Right lobe of liver (tissue), 6 donors: ENCODE measurements around the gene LYSMD4. TPM values are rescaled to one million over a fixed set of nuclear protein-coding genes. Genes with fewer than 3 reads are reported as not detected.
A peak's percentile ranks its signal among the peaks of the same experiment; 100 is the strongest.
"Not testable (repeated sequence)": the region's sequence is repeated elsewhere in the genome, so short reads cannot be mapped to it uniquely, and the experiment has no call there.

Experiments
- ATAC-seq, 4 donors: fragments of 200-7000 bp; cut with Tn5 transposase; one replicate each; pipeline ENCODE4 v1.9.1; 2020; ENCODE audit warnings: mild to moderate bottlenecking in 4 of 4, moderate library complexity in 4 of 4
- DNase-seq, 3 donors: peaks; one replicate each; pipeline ENCODE4 v3.0.0-alpha.2; 2020
- H3K27ac ChIP-seq, 3 donors: fragments of 200-600 bp; one replicate each; pipeline ENCODE4 v1.8.0; 2022
- H3K27me3 ChIP-seq, 2 donors: fragments of 200-600 bp; one replicate each; pipeline ENCODE4 v1.8.0; 2022
- H3K36me3 ChIP-seq, 4 donors: fragments of 200-600 bp; sonication (generic) in 1 of 4; one replicate each; pipeline versions ENCODE4 v1.5.1 to v1.8.0; 2017 to 2022; ENCODE audit warnings: control low read depth in 1 of 4
- H3K4me1 ChIP-seq, 4 donors: fragments of 200-600 bp; sonication (generic) in 1 of 4; one replicate each; pipeline versions ENCODE4 v1.5.1 to v1.8.0; 2017 to 2022; ENCODE audit warnings: control low read depth in 1 of 4
- H3K4me3 ChIP-seq, 3 donors: fragments of 200-600 bp; one replicate each; pipeline ENCODE4 v1.8.0; 2022
- H3K9me3 ChIP-seq, 4 donors: fragments of 200-600 bp; sonication (generic) in 1 of 4; one replicate each; pipeline versions ENCODE4 v1.5.1 to v1.8.0; 2017 to 2022; ENCODE audit warnings: control low read depth in 1 of 4
- POLR2A ChIP-seq: fragments of 450-650 bp; IDR thresholded peaks from one replicate; pipeline ENCODE4 v1.6.1; 2017; ENCODE audit warnings: antibody characterized with exemption, mild to moderate bottlenecking
- WGBS: methylation state at CpG from one replicate; pipeline ENCODE4 v1.1.6; 2018; ENCODE audit warnings: low coverage, low lambda C conversion rate; ENCODE audit not compliant: insufficient coverage; ENCODE audit errors: missing lambda C conversion rate; 5-methylcytosine and 5-hydroxymethylcytosine counted together
- intact Hi-C, 2 donors: fragments of 100-400 bp; cut with DNase I; formaldehyde crosslinking; loops; one replicate each; pipeline versions ENCODE4 v1.11.2 to v1.14.1; 2022
- total RNA-seq, 6 experiments: library from RNA; depleted of rRNA in 2 of 6; stranded (reverse); fragments of >200 nt in 2 of 6; fragmentation: NEBNext Ultra II Directional in 3 of 6; extraction: Animal tissue kit (Norgen Biotek cat#: 25700) in 3 of 6; gene quantifications; one replicate each; pipeline versions ENCODE4 v1.1.0 to v1.2.4, GENCODE V29; 2016 to 2023
- TF ChIP-seq, protein P1 (sequence below), 4 donors: fragments of 200-600 bp in 3 of 4; fragments of 450-650 bp in 1 of 4; IDR thresholded peaks; one replicate each; pipeline versions ENCODE4 v1.5.1 to v1.8.0; 2016 to 2022; ENCODE audit warnings: antibody characterized with exemption in 4 of 4, mild to moderate bottlenecking in 2 of 4
- donor health status: DM: no; HTN: yes; CAD: no.
- donor health status: DM: no; HTN: no; CAD: no.
- donor health status: DM: no; HTN: no; CAD: no.
- donor health status: DM: no; HTN: yes; CAD: no.
- donor health status: DM: no; HTN: yes; CAD: no.

The LYSMD4 gene
- total RNA-seq, 6 experiments from 2014 or later, result 2.8 to 7.0 (median 5.1) TPM

DNA sequence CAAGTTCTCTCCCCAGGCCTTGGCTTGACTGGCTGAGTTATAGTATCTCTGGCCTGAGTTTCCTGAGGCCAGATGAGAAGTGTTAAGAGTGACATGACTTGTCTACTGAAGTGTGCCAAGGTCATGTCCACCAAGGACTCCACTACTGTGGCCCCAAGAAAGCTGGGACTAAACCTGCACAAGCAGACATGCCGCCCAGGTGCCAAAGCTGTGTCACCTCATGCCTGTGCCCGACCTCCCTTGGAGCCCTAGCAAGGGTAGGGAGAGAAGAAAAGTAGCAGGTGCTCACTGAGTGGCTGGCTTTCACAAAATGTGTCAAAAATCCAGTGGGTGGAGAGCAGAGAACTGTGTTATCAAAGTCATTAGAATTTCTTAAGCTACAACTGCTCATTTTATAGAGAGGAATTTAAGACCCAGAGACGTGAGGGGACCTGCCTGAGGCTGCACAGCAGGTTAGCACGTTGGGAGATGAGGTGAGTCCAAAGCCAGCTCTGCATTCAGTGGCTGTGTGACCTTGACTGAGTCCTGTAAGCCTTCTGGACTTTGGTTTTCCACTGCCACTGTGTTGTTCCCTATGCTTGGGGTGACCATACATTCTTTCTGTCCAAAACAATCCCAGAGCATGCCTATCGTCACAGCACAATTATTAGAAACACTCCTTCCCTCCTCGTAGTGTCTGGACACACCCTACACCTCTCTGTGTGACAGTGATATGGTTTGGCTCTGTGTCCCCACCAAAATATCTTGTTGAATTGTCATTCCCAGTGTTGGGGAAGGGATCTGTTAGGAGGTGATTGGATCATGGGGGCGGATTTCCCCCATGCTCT lies 5.0 kb upstream of the LYSMD4 start:
- Histone ChIP-seq H3K36me3 (no peaks in the 10 kb centered on the region), H3K4me3 (no peak overlapping the region), H3K27ac (no peak overlapping the region), H3K4me1 (peaks cover 0 to 4% (median 0%) of the 10 kb centered on the region in 4 donors), H3K27me3 (no peaks in the 10 kb centered on the region), H3K9me3 (no peaks in the 10 kb centered on the region)
- 59% methylated on average over 7 of the region's 7 CpGs for WGBS
- intact Hi-C loops, result no loop called here
- DNase-seq (no peak), ATAC-seq (no peak)
- TF ChIP-seq, protein P1, sequence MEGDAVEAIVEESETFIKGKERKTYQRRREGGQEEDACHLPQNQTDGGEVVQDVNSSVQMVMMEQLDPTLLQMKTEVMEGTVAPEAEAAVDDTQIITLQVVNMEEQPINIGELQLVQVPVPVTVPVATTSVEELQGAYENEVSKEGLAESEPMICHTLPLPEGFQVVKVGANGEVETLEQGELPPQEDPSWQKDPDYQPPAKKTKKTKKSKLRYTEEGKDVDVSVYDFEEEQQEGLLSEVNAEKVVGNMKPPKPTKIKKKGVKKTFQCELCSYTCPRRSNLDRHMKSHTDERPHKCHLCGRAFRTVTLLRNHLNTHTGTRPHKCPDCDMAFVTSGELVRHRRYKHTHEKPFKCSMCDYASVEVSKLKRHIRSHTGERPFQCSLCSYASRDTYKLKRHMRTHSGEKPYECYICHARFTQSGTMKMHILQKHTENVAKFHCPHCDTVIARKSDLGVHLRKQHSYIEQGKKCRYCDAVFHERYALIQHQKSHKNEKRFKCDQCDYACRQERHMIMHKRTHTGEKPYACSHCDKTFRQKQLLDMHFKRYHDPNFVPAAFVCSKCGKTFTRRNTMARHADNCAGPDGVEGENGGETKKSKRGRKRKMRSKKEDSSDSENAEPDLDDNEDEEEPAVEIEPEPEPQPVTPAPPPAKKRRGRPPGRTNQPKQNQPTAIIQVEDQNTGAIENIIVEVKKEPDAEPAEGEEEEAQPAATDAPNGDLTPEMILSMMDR (IDR thresholded peaks at IDR 0.05), result no peak
- no peak for TF ChIP-seq POLR2A

DNA sequence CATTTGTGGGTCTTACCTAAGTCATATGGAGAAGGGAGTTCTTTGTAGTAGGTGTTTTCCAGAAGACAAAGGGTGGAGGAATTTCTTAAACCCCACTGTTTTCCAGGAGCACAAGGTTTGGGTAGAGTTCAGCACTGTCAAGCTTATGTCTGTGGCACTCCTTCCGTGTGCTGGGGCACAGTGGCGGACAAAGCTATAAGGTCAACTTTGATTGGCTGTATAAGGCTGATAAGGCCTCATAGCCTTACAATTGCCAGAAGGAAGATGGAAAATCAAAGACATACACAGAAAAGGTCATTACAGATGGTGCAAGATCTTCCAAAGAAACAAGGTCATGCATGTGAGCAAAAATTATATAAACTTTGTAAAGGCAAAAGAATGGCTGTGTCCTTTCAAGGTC lies 3.5 kb upstream of the LYSMD4 start:
- DNase-seq (no peak), ATAC-seq (no peak)
- 66% methylated on average over 2 of the region's 2 CpGs for WGBS
- Histone ChIP-seq H3K36me3 (no peaks in the 10 kb centered on the region), H3K4me3 (no peak overlapping the region), H3K27me3 (no peaks in the 10 kb centered on the region), H3K4me1 (peaks cover 0 to 4% (median under 1%) of the 10 kb centered on the region in 4 donors), H3K9me3 (no peaks in the 10 kb centered on the region), H3K27ac (no peak overlapping the region)
- no peak for TF ChIP-seq POLR2A
- TF ChIP-seq, protein P1 (IDR thresholded peaks at IDR 0.05), result no peak
- intact Hi-C loops, result no loop called here

DNA sequence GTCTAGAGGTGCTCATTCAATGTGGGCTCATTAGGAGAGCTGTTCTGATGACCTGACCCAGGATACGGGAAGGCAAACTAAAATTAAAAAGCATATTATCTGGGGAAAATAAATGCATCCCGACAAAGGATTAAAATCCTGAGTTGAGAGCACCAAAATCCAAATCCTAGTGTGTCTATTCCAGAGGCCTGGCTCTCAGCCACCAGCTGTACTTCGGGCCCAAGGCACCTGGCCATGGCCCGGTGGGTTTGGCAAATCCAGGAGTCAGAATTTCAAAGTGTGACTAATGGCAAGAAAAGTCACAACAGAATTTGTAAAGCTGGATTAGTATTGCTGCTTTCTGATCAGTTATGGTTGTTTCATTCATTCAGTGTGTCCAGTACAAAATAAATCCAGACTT lies 2.6 kb upstream of the LYSMD4 start:
- H3K36me3 ChIP-seq, result no peaks in the 10 kb centered on the region
- H3K27me3 ChIP-seq, result no peaks in the 10 kb centered on the region
- TF ChIP-seq, protein P1 (IDR thresholded peaks at IDR 0.05), result no peak
- no peak for TF ChIP-seq POLR2A
- peaks cover 0 to 7% (median 2%) of the 10 kb centered on the region in 4 donors for H3K4me1 ChIP-seq
- no peak for ATAC-seq
- no peak for DNase-seq
- no peak overlapping the region for H3K4me3 ChIP-seq
- intact Hi-C loops, result no loop called here
- no peak overlapping the region for H3K27ac ChIP-seq
- H3K9me3 ChIP-seq, result no peaks in the 10 kb centered on the region
- WGBS, result 69% methylated on average over 4 of the region's 4 CpGs

DNA sequence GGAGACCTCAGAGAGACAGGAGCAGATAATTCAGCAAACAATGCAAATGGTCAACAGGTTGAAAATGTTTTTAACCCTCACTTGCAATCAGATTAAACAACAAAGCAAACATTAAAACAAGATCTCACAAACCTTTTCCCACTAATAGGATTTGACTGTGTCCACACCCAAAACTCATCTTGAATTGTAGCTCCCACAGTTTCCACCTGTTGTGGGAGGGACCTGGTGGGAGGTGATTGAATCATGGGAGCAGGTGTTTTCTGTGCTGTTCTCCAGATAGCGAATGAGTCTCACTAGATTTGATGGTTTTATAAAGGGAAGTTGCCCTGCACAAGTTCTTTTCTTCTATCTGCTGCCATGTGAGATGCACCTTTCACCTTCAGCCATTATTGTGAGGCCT lies 1.3 kb upstream of the LYSMD4 start:
- WGBS, result 80% methylated on average over 1 of the region's 1 CpG
- no peak overlapping the region for H3K27ac ChIP-seq
- no peak for DNase-seq

DNA sequence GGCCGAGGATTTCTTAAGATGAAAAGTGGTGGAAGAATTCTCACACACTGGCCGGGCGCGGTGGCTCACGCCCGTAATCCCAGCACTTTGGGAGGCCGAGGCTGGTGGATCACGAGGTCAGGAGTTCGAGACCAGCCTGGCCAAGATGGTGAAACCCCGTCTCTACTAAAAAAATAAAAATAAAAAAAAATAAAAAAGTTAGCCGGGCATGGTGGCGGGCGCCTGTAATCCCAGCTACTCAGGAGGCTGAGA lies 729 bp upstream of the LYSMD4 start:
- Histone ChIP-seq H3K4me3 (peak overlapping the region in 1 of 3 donors; percentile 97), H3K27ac (peak overlapping the region in 2 of 3 donors; percentile 72 to 77), H3K4me1 (peaks cover 0 to 14% (median 4%) of the 10 kb centered on the region in 4 donors)
- H3K9me3 ChIP-seq, ATAC-seq, H3K27me3 ChIP-seq, DNase-seq, intact Hi-C loops, H3K36me3 ChIP-seq: not testable (repeated sequence)
- 93% methylated on average over 5 of the region's 13 CpGs for WGBS

More for the DNA sequence above, 1.3 kb upstream of the LYSMD4 start:
- Histone ChIP-seq H3K4me3 (no peak overlapping the region), H3K36me3 (no peaks in the 10 kb centered on the region), H3K4me1 (peaks cover 0 to 14% (median 4%) of the 10 kb centered on the region in 4 donors), H3K27me3 (no peaks in the 10 kb centered on the region), H3K9me3 (no peaks in the 10 kb centered on the region)
- intact Hi-C loops, result no loop called here
- no peak for TF ChIP-seq POLR2A
- TF ChIP-seq, protein P1 (IDR thresholded peaks at IDR 0.05), result no peak
- no peak for ATAC-seq
